GM21360 (cell line): ENCODE results near the gene GRIP1.

Experiments used
- ATAC-seq: cut with Tn5 transposase; IDR thresholded peaks from one replicate; pipeline ENCODE4 v1.9.1; 2021; ENCODE audit warnings: mild to moderate bottlenecking, moderate library complexity; ENCODE audit not compliant: unreplicated experiment

The GRIP1 gene

GRCh38 chr12:66461331-66461730 lies 217.5 kb downstream of the GRIP1 start:
- ATAC-seq = no peak

GRCh38 chr12:66459944-66460482 lies 218.9 kb downstream of the GRIP1 start:
- no peak for ATAC-seq

- ATAC-seq = no peak
Observed at GRCh38 chr12:66456612-66457011, 222.3 kb downstream of the GRIP1 start.

- ATAC-seq = peak; percentile 93
Observed at GRCh38 chr12:66453844-66454243, 225.0 kb downstream of the GRIP1 start.

- ATAC-seq = no peak
Observed at GRCh38 chr12:66453120-66453519, 225.8 kb downstream of the GRIP1 start.

GRCh38 chr12:66449531-66449930 lies 229.3 kb downstream of the GRIP1 start:
- ATAC-seq = no peak

- no peak for ATAC-seq
Observed at GRCh38 chr12:66447643-66448042, 231.2 kb downstream of the GRIP1 start.

- ATAC-seq = no peak
Observed at GRCh38 chr12:66446276-66446675, 232.6 kb downstream of the GRIP1 start.

- no peak for ATAC-seq
Observed at GRCh38 chr12:66441905-66442559, 236.8 kb downstream of the GRIP1 start.

- ATAC-seq = no peak
Observed at GRCh38 chr12:66438601-66439000, 240.3 kb downstream of the GRIP1 start.

GRCh38 chr12:66430106-66430505 lies 248.8 kb downstream of the GRIP1 start:
- no peak for ATAC-seq

- no peak for ATAC-seq
Observed at GRCh38 chr12:66428870-66429269, 250.0 kb downstream of the GRIP1 start.

GRCh38 chr12:66428261-66428660 lies 250.6 kb downstream of the GRIP1 start:
- ATAC-seq = no peak

GRCh38 chr12:66426696-66427095 lies 252.2 kb downstream of the GRIP1 start:
- no peak for ATAC-seq

GRCh38 chr12:66423266-66423665 lies 255.6 kb downstream of the GRIP1 start:
- no peak for ATAC-seq

GRCh38 chr12:66418908-66419307 lies 260.0 kb downstream of the GRIP1 start:
- ATAC-seq = no peak

GRCh38 chr12:66417217-66417616 lies 261.7 kb downstream of the GRIP1 start:
- ATAC-seq = no peak

GRCh38 chr12:66409195-66409871 lies 269.5 kb downstream of the GRIP1 start:
- no peak for ATAC-seq

- no peak for ATAC-seq
Observed at GRCh38 chr12:66405395-66405794, 273.5 kb downstream of the GRIP1 start.

GRCh38 chr12:66403746-66404145 lies 275.1 kb downstream of the GRIP1 start:
- ATAC-seq = peak; percentile 76

- no peak for ATAC-seq
Observed at GRCh38 chr12:66399911-66400306, 279.0 kb downstream of the GRIP1 start.
